ENCODE measurements around the gene NCLN. TPM values are rescaled to one million over a fixed set of nuclear protein-coding genes. Genes with fewer than 3 reads are reported as not detected.

NCLN gene, protein sequence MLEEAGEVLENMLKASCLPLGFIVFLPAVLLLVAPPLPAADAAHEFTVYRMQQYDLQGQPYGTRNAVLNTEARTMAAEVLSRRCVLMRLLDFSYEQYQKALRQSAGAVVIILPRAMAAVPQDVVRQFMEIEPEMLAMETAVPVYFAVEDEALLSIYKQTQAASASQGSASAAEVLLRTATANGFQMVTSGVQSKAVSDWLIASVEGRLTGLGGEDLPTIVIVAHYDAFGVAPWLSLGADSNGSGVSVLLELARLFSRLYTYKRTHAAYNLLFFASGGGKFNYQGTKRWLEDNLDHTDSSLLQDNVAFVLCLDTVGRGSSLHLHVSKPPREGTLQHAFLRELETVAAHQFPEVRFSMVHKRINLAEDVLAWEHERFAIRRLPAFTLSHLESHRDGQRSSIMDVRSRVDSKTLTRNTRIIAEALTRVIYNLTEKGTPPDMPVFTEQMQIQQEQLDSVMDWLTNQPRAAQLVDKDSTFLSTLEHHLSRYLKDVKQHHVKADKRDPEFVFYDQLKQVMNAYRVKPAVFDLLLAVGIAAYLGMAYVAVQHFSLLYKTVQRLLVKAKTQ
- 10 to 100 TPM; 55.9 to 56.8 TPM for total RNA-seq

DNA sequence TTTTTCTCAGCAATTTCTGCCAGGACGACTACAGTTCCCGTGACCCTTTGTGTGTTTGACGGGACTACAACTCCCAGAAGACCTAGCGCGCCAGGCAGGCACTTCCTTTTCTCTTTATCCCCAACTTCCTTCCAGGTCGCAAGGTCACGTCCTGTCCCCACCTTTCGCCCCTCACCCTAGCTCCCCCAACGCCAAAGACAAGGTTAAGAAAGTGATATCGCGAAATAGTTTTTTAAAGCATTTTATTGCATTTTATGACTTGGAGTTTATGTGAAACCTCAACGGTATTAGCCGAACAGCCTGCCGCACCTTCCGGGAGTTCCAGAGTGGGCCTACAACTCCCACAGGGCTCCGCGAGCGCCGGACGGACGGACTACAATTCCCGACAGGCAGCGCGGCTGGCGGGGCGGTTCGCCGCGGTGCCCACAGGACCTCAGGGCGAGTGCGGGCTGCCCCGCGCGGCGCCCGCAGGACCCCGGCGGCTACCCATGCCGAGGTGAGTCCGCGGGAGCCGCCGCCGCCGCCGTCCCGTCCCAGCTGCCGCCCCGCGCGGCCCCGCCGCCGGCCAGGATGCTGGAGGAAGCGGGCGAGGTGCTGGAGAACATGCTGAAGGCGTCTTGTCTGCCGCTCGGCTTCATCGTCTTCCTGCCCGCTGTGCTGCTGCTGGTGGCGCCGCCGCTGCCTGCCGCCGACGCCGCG lies at the start of gene NCLN:
Gene NCLN (plus strand): TSS at position 470 of the 699 bp plus-strand sequence. CDS start 101 bp downstream, at position 571.
- Mint-ChIP-seq H3K4me1 (ENCODE audit: low read depth) (peaks cover 56% of the 10 kb centered on the region), H3K36me3 (ENCODE audit: low read depth) (peaks cover 43% of the 10 kb centered on the region), H3K27ac (peak within 1 kb of the TSS; percentile 98), H3K9me3 (no peaks in the 10 kb centered on the region), H3K27me3 (no peaks in the 10 kb centered on the region), H3K4me3 (peak within 1 kb of the TSS; percentile 93)
- peak; percentile 95 for DNase-seq
- intact Hi-C loops (cut with micrococcal nuclease) = no loop called here
- ChIA-PET POLR2A (interaction anchor here (0.6 to 2.3 kb wide), 5 partner anchors 9 to 352 kb away, joined by 3 to 5 read pairs (median 3); no protein-coding TSS in a partner anchor), CTCF (no interaction called here)
- ATAC-seq = peak; percentile 89
- TF ChIP-seq, protein P1, sequence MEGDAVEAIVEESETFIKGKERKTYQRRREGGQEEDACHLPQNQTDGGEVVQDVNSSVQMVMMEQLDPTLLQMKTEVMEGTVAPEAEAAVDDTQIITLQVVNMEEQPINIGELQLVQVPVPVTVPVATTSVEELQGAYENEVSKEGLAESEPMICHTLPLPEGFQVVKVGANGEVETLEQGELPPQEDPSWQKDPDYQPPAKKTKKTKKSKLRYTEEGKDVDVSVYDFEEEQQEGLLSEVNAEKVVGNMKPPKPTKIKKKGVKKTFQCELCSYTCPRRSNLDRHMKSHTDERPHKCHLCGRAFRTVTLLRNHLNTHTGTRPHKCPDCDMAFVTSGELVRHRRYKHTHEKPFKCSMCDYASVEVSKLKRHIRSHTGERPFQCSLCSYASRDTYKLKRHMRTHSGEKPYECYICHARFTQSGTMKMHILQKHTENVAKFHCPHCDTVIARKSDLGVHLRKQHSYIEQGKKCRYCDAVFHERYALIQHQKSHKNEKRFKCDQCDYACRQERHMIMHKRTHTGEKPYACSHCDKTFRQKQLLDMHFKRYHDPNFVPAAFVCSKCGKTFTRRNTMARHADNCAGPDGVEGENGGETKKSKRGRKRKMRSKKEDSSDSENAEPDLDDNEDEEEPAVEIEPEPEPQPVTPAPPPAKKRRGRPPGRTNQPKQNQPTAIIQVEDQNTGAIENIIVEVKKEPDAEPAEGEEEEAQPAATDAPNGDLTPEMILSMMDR (IDR thresholded peaks at IDR 0.05) = no peak

DNA sequence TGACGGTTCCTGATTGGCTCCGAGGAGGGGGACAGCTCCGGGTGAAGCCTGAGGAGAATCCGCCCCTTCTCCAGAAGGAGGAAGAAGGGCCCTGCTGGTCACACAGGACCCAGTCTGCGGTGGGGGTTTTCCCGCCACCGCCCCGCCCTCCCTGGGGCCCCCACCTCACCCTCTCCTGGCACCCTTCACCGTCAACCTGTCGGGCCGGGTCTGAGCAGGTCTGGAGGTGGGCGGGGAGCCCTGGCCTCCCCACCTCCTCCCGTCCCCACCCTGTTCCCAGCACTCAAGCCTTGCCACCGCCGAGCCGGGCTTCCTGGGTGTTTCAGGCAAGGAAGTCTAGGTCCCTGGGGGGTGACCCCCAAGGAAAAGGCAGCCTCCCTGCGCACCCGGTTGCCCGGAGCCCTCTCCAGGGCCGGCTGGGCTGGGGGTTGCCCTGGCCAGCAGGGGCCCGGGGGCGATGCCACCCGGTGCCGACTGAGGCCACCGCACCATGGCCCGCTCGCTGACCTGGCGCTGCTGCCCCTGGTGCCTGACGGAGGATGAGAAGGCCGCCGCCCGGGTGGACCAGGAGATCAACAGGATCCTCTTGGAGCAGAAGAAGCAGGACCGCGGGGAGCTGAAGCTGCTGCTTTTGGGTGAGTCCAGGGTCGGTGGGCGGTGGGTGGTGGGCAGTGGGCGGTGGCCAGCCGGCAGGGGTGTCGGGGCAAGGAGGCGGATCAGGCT lies 49.6 kb upstream of the NCLN start, which contains the start of gene GNA15:
Gene GNA15 (plus strand): TSS at position 73 of the 723 bp plus-strand sequence. CDS start 418 bp downstream, at position 491.
- ATAC-seq = peak; percentile 10
- H3K4me3 Mint-ChIP-seq = peak within 1 kb of the TSS; percentile 74
- POLR2A ChIA-PET = interaction anchor here (1.0 to 1.6 kb wide), 2 partner anchors 27 to 44 kb away, joined by 3 to 4 read pairs; no protein-coding TSS in a partner anchor

DNA sequence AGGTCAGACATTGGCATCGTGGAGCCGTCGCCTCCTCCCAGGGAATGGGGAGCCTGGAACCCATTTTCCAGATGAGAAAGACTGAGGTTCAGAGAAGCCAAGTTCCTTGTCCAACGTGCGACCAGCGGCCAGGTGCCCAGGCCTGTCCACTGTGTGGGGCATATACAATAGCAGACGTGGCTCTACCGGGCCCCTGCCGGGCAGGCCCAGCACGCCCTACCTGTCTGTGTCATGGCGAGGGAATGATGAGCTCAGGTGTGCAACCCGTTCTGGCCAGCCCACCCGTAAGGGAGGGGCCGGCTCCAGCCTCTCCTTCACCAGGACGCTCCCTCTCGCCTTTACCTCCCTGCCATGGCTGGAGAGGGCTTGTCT lies 49.1 kb upstream of the NCLN start:
- Mint-ChIP-seq H3K27me3 (peaks cover 10% of the 10 kb centered on the region), H3K27ac (peak overlapping the region; percentile 25), H3K9me3 (peaks cover 6% of the 10 kb centered on the region), H3K4me3 (peak overlapping the region; percentile 74), H3K36me3 (ENCODE audit: low read depth) (peaks cover 12% of the 10 kb centered on the region), H3K4me1 (ENCODE audit: low read depth) (peaks cover 38% of the 10 kb centered on the region)
- ATAC-seq (no peak), DNase-seq (no peak)
- ChIA-PET POLR2A (interaction anchor here (0.6 to 1.0 kb wide), 2 partner anchors 43 to 101 kb away, joined by 3 read pairs; no protein-coding TSS in a partner anchor), CTCF (interaction anchor here (1.0 to 6.0 kb wide), 5 partner anchors 10 to 61 kb away, joined by 3 to 24 read pairs (median 3); no protein-coding TSS in a partner anchor)
- intact Hi-C loops (cut with micrococcal nuclease) = no loop called here
- TF ChIP-seq, protein P1 (IDR thresholded peaks at IDR 0.05) = no peak

More for the DNA sequence above, 49.6 kb upstream of the NCLN start, which contains the start of gene GNA15:
- peaks cover 10% of the 10 kb centered on the region for H3K27me3 Mint-ChIP-seq
- H3K27ac Mint-ChIP-seq = peak within 1 kb of the TSS; percentile 25
- TF ChIP-seq, protein P1 (IDR thresholded peaks at IDR 0.05) = no peak
- peaks cover 6% of the 10 kb centered on the region for H3K9me3 Mint-ChIP-seq
- intact Hi-C loops (cut with micrococcal nuclease) = no loop called here
- peaks cover 37% of the 10 kb centered on the region for H3K4me1 Mint-ChIP-seq (ENCODE audit: low read depth)
- CTCF ChIA-PET = interaction anchor here (0.7 to 6.0 kb wide), 9 partner anchors 8 to 186 kb away, joined by 3 to 24 read pairs (median 4); no protein-coding TSS in a partner anchor
- peaks cover 12% of the 10 kb centered on the region for H3K36me3 Mint-ChIP-seq (ENCODE audit: low read depth)
- DNase-seq = peak; percentile 60

DNA sequence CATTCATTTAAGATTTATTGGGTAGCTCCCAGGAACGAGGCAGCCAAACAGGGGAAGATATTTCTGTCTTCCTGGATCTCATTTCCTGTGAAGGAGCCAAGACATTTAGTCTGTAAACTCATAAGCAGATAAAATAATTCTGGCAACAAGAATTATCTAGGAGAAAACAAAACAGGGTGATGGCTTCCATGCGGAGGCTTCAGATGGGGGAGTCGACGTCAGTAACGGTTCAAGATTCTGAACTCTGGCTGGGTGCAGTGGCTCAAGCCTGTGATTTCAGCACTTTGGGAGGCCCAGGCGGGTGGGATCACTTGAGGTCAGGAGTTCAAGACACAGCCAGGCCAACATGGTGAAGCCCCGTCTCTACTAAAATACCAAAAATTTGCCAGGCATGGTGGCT lies 48.6 kb upstream of the NCLN start:
- Mint-ChIP-seq H3K27ac (peak overlapping the region; percentile 25), H3K4me1 (ENCODE audit: low read depth) (peaks cover 42% of the 10 kb centered on the region), H3K4me3 (peak overlapping the region; percentile 74), H3K9me3 (peaks cover 6% of the 10 kb centered on the region), H3K36me3 (ENCODE audit: low read depth) (peaks cover 12% of the 10 kb centered on the region), H3K27me3 (peaks cover 10% of the 10 kb centered on the region)
- POLR2A ChIA-PET = interaction anchor here (0.6 to 1.0 kb wide), 2 partner anchors 43 to 101 kb away, joined by 3 read pairs; no protein-coding TSS in a partner anchor
- no peak for ATAC-seq
- DNase-seq = no peak
- TF ChIP-seq, protein P1 (IDR thresholded peaks at IDR 0.05) = no peak
- CTCF ChIA-PET = interaction anchor here (1.0 to 6.0 kb wide), 4 partner anchors 10 to 62 kb away, joined by 3 to 24 read pairs (median 4); no protein-coding TSS in a partner anchor
- intact Hi-C loops (cut with micrococcal nuclease) = no loop called here
